IMR-90 (cell line): ENCODE measurements around the gene C11orf58. TPM values are rescaled to one million over a fixed set of nuclear protein-coding genes. Genes with fewer than 3 reads are reported as not detected.

Experiments
- ATAC-seq: fragments of 200-7000 bp; cut with Tn5 transposase; 2 replicates; pipeline ENCODE4 v1.9.1; 2020; ENCODE audit warnings: low read depth, mild to moderate bottlenecking, moderate library complexity
- BruUV-seq: library from RNA; stranded (reverse); fragments of 400-500 nt; replicated peaks from 2 replicates; lab custom pipeline; 2021; lab: Mats Ljungman, UMichigan
- CTCF ChIA-PET: fragments of 300-600 bp; formaldehyde crosslinking; extraction: SDS; loops from one replicate; lab custom pipeline; 2021; ENCODE audit warnings: antibody characterized with exemption; lab: Yijun Ruan, JAX
- POLR2A ChIA-PET: fragments of 300-600 bp; sonication (Branson Sonifier 250); formaldehyde crosslinking; loops from one replicate; lab custom pipeline; 2022; ENCODE audit warnings: antibody characterized with exemption; ENCODE audit not compliant: unreplicated experiment; lab: Charles Lee
- DNase-seq: peaks from one replicate; pipeline ENCODE4 v3.0.0; 2013
- H2AFZ ChIP-seq: replicated peaks from 2 replicates; pipeline ENCODE3; 2013; ENCODE audit warnings: low read length, mild to moderate bottlenecking; ENCODE audit not compliant: poor library complexity
- H2AK5ac ChIP-seq: 2 replicates; pipeline ENCODE4 v1.6.1; 2013; ENCODE audit warnings: low read depth, low read length, inconsistent platforms
- H2AK9ac ChIP-seq: replicated peaks from 2 replicates; pipeline ENCODE3; 2013; ENCODE audit warnings: mild to moderate bottlenecking, low read depth, low read length, moderate library complexity; ENCODE audit not compliant: poor library complexity
- H2BK120ac ChIP-seq: 2 replicates; pipeline ENCODE4 v1.6.1; 2013; ENCODE audit warnings: low read depth, low read length, inconsistent platforms
- H2BK15ac ChIP-seq: 3 replicates; pipeline ENCODE4 v1.6.1; 2013; ENCODE audit warnings: low read depth, low read length, inconsistent platforms
- H2BK20ac ChIP-seq: 2 replicates; pipeline ENCODE4 v1.6.1; 2013; ENCODE audit warnings: low read depth, mild to moderate bottlenecking, inconsistent platforms, low read length, moderate library complexity
- H2BK5ac ChIP-seq: 2 replicates; pipeline ENCODE4 v1.6.1; 2013; ENCODE audit warnings: mild to moderate bottlenecking, low read depth, low read length, inconsistent platforms; ENCODE audit not compliant: poor library complexity, severe bottlenecking
- H3K14ac ChIP-seq: replicated peaks from 2 replicates; pipeline ENCODE4 v1.6.1; 2013; ENCODE audit warnings: low read depth, low read length, inconsistent platforms
- H3K18ac ChIP-seq: 2 replicates; pipeline ENCODE4 v1.6.1; 2013; ENCODE audit warnings: low read depth, low read length, control low read depth
- H3K23ac ChIP-seq: 2 replicates; pipeline ENCODE4 v1.6.1; 2013; ENCODE audit warnings: low read depth, low read length, inconsistent platforms
- H3K27ac ChIP-seq: 2 replicates; pipeline ENCODE4 v1.5.1; 2013; ENCODE audit warnings: mild to moderate bottlenecking, control low read depth, low read length; ENCODE audit not compliant: insufficient read depth
- H3K27me3 ChIP-seq: 2 replicates; pipeline ENCODE4 v1.6.1; 2013; ENCODE audit warnings: low read length; ENCODE audit not compliant: control insufficient read depth, insufficient read depth
- H3K36me3 ChIP-seq: 2 replicates; pipeline ENCODE4 v1.6.1; 2013; ENCODE audit warnings: low read length, mixed read lengths; ENCODE audit not compliant: control insufficient read depth, insufficient read depth
- H3K4ac ChIP-seq: 2 replicates; pipeline ENCODE4 v1.6.1; 2013; ENCODE audit warnings: low read depth, low read length, inconsistent platforms
- H3K4me1 ChIP-seq: 2 replicates; pipeline ENCODE4 v1.6.1; 2013; ENCODE audit warnings: low read length, mixed read lengths; ENCODE audit not compliant: control insufficient read depth, insufficient read depth
- H3K4me2 ChIP-seq: 2 replicates; pipeline ENCODE4 v1.6.1; 2013; ENCODE audit warnings: low read depth, mild to moderate bottlenecking, control low read depth, low read length, moderate library complexity
- H3K4me3 ChIP-seq: 2 replicates; pipeline ENCODE4 v1.5.1; 2013; ENCODE audit warnings: low read depth, mild to moderate bottlenecking, control low read depth, low read length, moderate library complexity; ENCODE audit not compliant: insufficient read depth
- H3K56ac ChIP-seq: 2 replicates; pipeline ENCODE4 v1.6.1; 2013; ENCODE audit warnings: low read length, inconsistent platforms; ENCODE audit not compliant: insufficient read depth; ENCODE audit errors: extremely low read depth
- H3K79me1 ChIP-seq, 2 experiments: 2 replicates each; pipeline ENCODE4 v1.6.1; 2013; ENCODE audit warnings: low read length in 2 of 2, inconsistent platforms in 1 of 2, low read depth in 1 of 2
- H3K9ac ChIP-seq: 2 replicates; pipeline ENCODE4 v1.6.1; 2013; ENCODE audit warnings: low read depth, low read length, control low read depth
- H3K9me1 ChIP-seq: 2 replicates; pipeline ENCODE4 v1.6.1; 2013; ENCODE audit warnings: low read length, inconsistent platforms; ENCODE audit not compliant: insufficient read depth
- H3K9me3 ChIP-seq: 2 replicates; pipeline ENCODE4 v1.6.1; 2013; ENCODE audit warnings: low read length; ENCODE audit not compliant: control insufficient read depth, insufficient read depth
- H4K20me1 ChIP-seq: 2 replicates; pipeline ENCODE4 v1.6.1; 2013; ENCODE audit warnings: low read length, inconsistent platforms; ENCODE audit not compliant: insufficient read depth
- H4K5ac ChIP-seq: 2 replicates; pipeline ENCODE4 v1.6.1; 2013; ENCODE audit warnings: mild to moderate bottlenecking, low read depth, low read length, control low read depth
- H4K8ac ChIP-seq, 2 experiments: 2 replicates each; pipeline ENCODE4 v1.6.1; 2013; ENCODE audit warnings: low read depth in 2 of 2, low read length in 2 of 2, control low read depth in 1 of 2, inconsistent platforms in 1 of 2
- H4K91ac ChIP-seq: 2 replicates; pipeline ENCODE4 v1.6.1; 2013; ENCODE audit warnings: low read depth, low read length, inconsistent platforms; ENCODE audit not compliant: insufficient read depth
- BHLHE40 ChIP-seq: fragments of 150-350 bp; IDR thresholded peaks from 2 replicates; pipeline ENCODE4 v1.6.1; 2016; ENCODE audit warnings: mild to moderate bottlenecking, low read depth, low read length
- CEBPB ChIP-seq: IDR thresholded peaks from 2 replicates; pipeline ENCODE4 v1.6.1; 2012; ENCODE audit warnings: low read depth, low read length, improper control_type of control experiment
- CHD1 ChIP-seq: IDR thresholded peaks from 2 replicates; pipeline ENCODE4 v1.6.1; 2012; ENCODE audit warnings: low read depth, low read length, improper control_type of control experiment
- CTCF ChIP-seq: conservative IDR thresholded peaks from 2 replicates; pipeline ENCODE4 v1.5.1; 2012; ENCODE audit warnings: mild to moderate bottlenecking, low read depth, low read length, improper control_type of control experiment
- ELK1 ChIP-seq: fragments of 150-350 bp; IDR thresholded peaks from 2 replicates; pipeline ENCODE4 v1.6.1; 2016; ENCODE audit warnings: low read depth, mild to moderate bottlenecking, low read length, moderate library complexity, borderline replicate concordance
- FOS ChIP-seq: fragments of 150-350 bp; IDR thresholded peaks from 2 replicates; pipeline ENCODE4 v1.6.1; 2016; ENCODE audit warnings: low read depth, low read length
- MAFK ChIP-seq: IDR thresholded peaks from 2 replicates; pipeline ENCODE4 v1.6.1; 2012; ENCODE audit warnings: low read depth, low read length, improper control_type of control experiment
- MAZ ChIP-seq: IDR thresholded peaks from 2 replicates; pipeline ENCODE4 v1.6.1; 2012; ENCODE audit warnings: low read depth, mild to moderate bottlenecking, low read length, improper control_type of control experiment, moderate library complexity, borderline replicate concordance
- MXI1 ChIP-seq: IDR thresholded peaks from 2 replicates; pipeline ENCODE4 v1.6.1; 2012; ENCODE audit warnings: low read depth, mild to moderate bottlenecking, low read length, moderate library complexity, borderline replicate concordance
- NFE2L2 ChIP-seq: fragments of 150-350 bp; IDR thresholded peaks from 2 replicates; pipeline ENCODE4 v1.6.1; 2016; ENCODE audit warnings: low read depth, mild to moderate bottlenecking, low read length
- POLR2A ChIP-seq: IDR thresholded peaks from 2 replicates; pipeline ENCODE4 v1.6.1; 2012; ENCODE audit warnings: mild to moderate bottlenecking, low read depth, low read length
- RAD21 ChIP-seq: IDR thresholded peaks from 2 replicates; pipeline ENCODE4 v1.6.1; 2012; ENCODE audit warnings: low read length, improper control_type of control experiment
- RCOR1 ChIP-seq: IDR thresholded peaks from 2 replicates; pipeline ENCODE4 v1.6.1; 2012; ENCODE audit warnings: mild to moderate bottlenecking, low read length, improper control_type of control experiment; ENCODE audit not compliant: insufficient replicate concordance
- RFX5 ChIP-seq: IDR thresholded peaks from 2 replicates; pipeline ENCODE4 v1.8.0; 2012; ENCODE audit warnings: low read depth, mild to moderate bottlenecking, low read length, moderate library complexity
- SMC3 ChIP-seq: fragments of 150-350 bp; IDR thresholded peaks from 2 replicates; pipeline ENCODE4 v1.6.1; 2016; ENCODE audit warnings: low read depth, mild to moderate bottlenecking, antibody characterized with exemption, low read length, moderate library complexity
- USF2 ChIP-seq: fragments of 150-350 bp; IDR thresholded peaks from 2 replicates; pipeline ENCODE4 v1.6.1; 2017; ENCODE audit warnings: mild to moderate bottlenecking, antibody characterized with exemption, low read length, low read depth
- WGBS, 2 experiments: methylation state at CpG; one replicate each; pipeline versions ENCODE4 v1.1.5 to v1.1.7; 2013; ENCODE audit warnings: missing lambda C conversion rate in 2 of 2; ENCODE audit not compliant: insufficient read length in 1 of 2; ENCODE audit errors: extremely low coverage in 2 of 2; 5-methylcytosine and 5-hydroxymethylcytosine counted together
- dilution Hi-C: fragments of 300-500 bp; cut with HindIII; formaldehyde crosslinking; loops from one replicate; pipeline ENCODE4 v1.14.3; 2018; ENCODE audit warnings: low sequenced_read_pairs; ENCODE audit not compliant: unreplicated experiment
- in situ Hi-C: fragments of 300-500 bp; cut with MboI; formaldehyde crosslinking; loops from 3 replicates; pipeline ENCODE4 v1.14.3; 2019; ENCODE audit warnings: low sequenced_read_pairs, inconsistent platforms, mixed read lengths
- intact Hi-C: fragments of 100-400 bp; cut with micrococcal nuclease; formaldehyde crosslinking; loops from 2 replicates; pipeline ENCODE4 v1.10.0; 2022
- polyA plus RNA-seq, 3 experiments: library from polyadenylated mRNA; depleted of rRNA; stranded (reverse); fragments of >200 nt; gene quantifications; 2 replicates each; pipeline ENCODE4 v1.2.3, GENCODE V29; 2012; ENCODE audit warnings: low replicate concordance in 1 of 3
- total RNA-seq: library from RNA; depleted of rRNA; stranded (reverse); fragments of >200 nt; gene quantifications from 2 replicates; pipeline ENCODE4 v1.2.3, GENCODE V29; 2012

C11orf58 gene
- total and polyA plus RNA-seq, 2 of the 4 experiments (the other 2 are of a cell fraction): 53.8 to 67.8 TPM

GRCh38 chr11:16795146-16795545, 56.7 kb downstream of the C11orf58 start:
- TF ChIP-seq MAZ: no peak
- no peak for TF ChIP-seq USF2
- TF ChIP-seq ELK1: no peak
- no peak for TF ChIP-seq CHD1
- TF ChIP-seq POLR2A: no peak
- no peak for TF ChIP-seq RFX5
- TF ChIP-seq SMC3: no peak
- no peak for TF ChIP-seq CTCF
- TF ChIP-seq NFE2L2: no peak
- no peak for TF ChIP-seq MXI1
- no peak for TF ChIP-seq RAD21
- TF ChIP-seq RCOR1: no peak
- no peak for TF ChIP-seq CEBPB
- no peak for TF ChIP-seq BHLHE40
- no peak for TF ChIP-seq FOS
- TF ChIP-seq MAFK: no peak
- H3K4me1 ChIP-seq: peaks cover 6% of the 10 kb centered on the region
- H3K4me3 ChIP-seq: no peak overlapping the region
- H2AK5ac ChIP-seq: no peak overlapping the region
- no peaks in the 10 kb centered on the region for H3K9me3 ChIP-seq
- no peaks in the 10 kb centered on the region for H3K36me3 ChIP-seq
- ChIA-PET CTCF (no interaction called here), POLR2A (no interaction called here)
- H2AK9ac ChIP-seq: no peak overlapping the region
- H4K5ac ChIP-seq: no peak overlapping the region
- no peak overlapping the region for H2BK5ac ChIP-seq
- ATAC-seq (no peak), DNase-seq (no peak)
- no peak overlapping the region for H3K27ac ChIP-seq
- H3K4ac ChIP-seq: no peak overlapping the region
- no peaks in the 10 kb centered on the region for H4K20me1 ChIP-seq
- H2BK15ac ChIP-seq: no peak overlapping the region
- in situ Hi-C loops: no loop called here
- H3K9me1 ChIP-seq: peaks cover 7% of the 10 kb centered on the region
- no peak overlapping the region for H3K23ac ChIP-seq
- no peak overlapping the region for H2AFZ ChIP-seq
- no peak overlapping the region for H3K56ac ChIP-seq
- H3K79me1 ChIP-seq: no peaks in the 10 kb centered on the region
- H3K27me3 ChIP-seq: peaks cover 2% of the 10 kb centered on the region
- no peak overlapping the region for H2BK120ac ChIP-seq
- H4K91ac ChIP-seq: no peak overlapping the region
- no peak overlapping the region for H3K4me2 ChIP-seq
- no peak overlapping the region for H4K8ac ChIP-seq
- intact Hi-C loops: no loop called here
- no peak overlapping the region for H3K14ac ChIP-seq
- no peak overlapping the region for H3K18ac ChIP-seq
- no peak overlapping the region for H3K9ac ChIP-seq
- no peak overlapping the region for H2BK20ac ChIP-seq
- 100% methylated on average over 1 of the region's 8 CpGs; no CpG with 5 or more reads in 1 of the 2 experiments for WGBS, 2 experiments
- BruUV-seq: no TSS peak
- dilution Hi-C loops: no loop called here
